Ovary (tissue), 3 donors: ENCODE results near the gene EHMT1.

Source experiments
- EP300 ChIP-seq: sonication (generic); formaldehyde crosslinking; IDR thresholded peaks from one replicate; pipeline ENCODE4 v1.6.1; 2017; ENCODE audit warnings: antibody characterized with exemption
- POLR2A ChIP-seq: fragments of 450-650 bp; IDR thresholded peaks from one replicate; pipeline ENCODE4 v1.6.1; 2017; ENCODE audit warnings: antibody characterized with exemption, mild to moderate bottlenecking, moderate library complexity
- TF ChIP-seq, protein P1 (sequence below), 3 donors: fragments of 450-650 bp in 2 of 3; fragments of 200-600 bp in 1 of 3; IDR thresholded peaks; one replicate each; pipeline versions ENCODE4 v1.5.1 to v1.8.0; 2016 to 2022; ENCODE audit warnings: antibody characterized with exemption in 3 of 3, mild to moderate bottlenecking in 1 of 3
- donor health status: DM: no; HTN: no; CAD: no.

DNA sequence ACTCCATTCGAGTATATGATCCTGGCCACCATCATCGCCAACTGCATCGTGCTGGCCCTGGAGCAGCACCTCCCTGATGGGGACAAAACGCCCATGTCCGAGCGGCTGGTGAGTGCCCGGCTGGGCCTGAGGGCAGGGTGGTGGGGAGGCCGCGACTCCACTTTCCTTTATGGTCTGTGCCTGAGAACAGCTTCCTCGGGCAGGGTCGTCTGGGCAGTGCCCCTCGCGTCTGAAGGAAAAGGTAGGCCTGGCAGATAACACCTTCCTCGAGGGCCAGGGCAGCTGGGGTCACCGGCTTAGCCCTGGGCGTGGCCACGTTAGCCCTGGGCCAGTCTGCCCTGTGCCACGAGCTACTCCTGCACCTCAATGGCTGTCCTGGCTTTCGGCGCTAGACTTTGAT is 260.2 kb downstream of the EHMT1 start:
- TF ChIP-seq, protein P1, sequence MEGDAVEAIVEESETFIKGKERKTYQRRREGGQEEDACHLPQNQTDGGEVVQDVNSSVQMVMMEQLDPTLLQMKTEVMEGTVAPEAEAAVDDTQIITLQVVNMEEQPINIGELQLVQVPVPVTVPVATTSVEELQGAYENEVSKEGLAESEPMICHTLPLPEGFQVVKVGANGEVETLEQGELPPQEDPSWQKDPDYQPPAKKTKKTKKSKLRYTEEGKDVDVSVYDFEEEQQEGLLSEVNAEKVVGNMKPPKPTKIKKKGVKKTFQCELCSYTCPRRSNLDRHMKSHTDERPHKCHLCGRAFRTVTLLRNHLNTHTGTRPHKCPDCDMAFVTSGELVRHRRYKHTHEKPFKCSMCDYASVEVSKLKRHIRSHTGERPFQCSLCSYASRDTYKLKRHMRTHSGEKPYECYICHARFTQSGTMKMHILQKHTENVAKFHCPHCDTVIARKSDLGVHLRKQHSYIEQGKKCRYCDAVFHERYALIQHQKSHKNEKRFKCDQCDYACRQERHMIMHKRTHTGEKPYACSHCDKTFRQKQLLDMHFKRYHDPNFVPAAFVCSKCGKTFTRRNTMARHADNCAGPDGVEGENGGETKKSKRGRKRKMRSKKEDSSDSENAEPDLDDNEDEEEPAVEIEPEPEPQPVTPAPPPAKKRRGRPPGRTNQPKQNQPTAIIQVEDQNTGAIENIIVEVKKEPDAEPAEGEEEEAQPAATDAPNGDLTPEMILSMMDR (IDR thresholded peaks at IDR 0.05), result no peak
- no peak for TF ChIP-seq POLR2A
- no peak for TF ChIP-seq EP300
